C4-2B (cell line): ENCODE results near the gene SOX3.

ENCODE experiments used
- ZFX ChIP-seq: fragments of 450-650 bp; IDR thresholded peaks from 2 replicates; pipeline ENCODE4 v1.6.1; 2017
- TF ChIP-seq, protein P1 (sequence below): fragments of 450-650 bp; conservative IDR thresholded peaks from 2 replicates; pipeline ENCODE4 v1.5.1; 2017; ENCODE audit warnings: mild to moderate bottlenecking

DNA sequence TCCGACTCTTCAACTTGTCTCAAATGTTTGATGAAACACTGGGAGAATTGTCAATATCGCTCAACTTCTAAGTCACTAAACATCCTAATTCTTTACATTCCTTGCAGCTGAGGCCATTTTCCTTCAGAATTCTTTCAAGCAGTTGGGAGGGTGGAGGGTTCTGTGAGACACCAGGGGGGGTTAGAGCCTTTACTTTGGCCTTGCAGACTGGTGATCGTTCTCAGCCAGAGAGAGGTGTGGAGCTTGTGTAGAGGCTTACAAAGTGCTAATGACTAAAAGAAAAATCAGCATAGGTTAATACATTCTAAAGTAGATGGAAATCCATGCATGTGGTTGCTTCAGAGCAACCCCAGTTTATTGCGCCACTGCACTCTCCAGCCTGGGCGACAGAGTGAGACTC, 21.3 kb upstream of the SOX3 start:
- TF ChIP-seq, protein P1, sequence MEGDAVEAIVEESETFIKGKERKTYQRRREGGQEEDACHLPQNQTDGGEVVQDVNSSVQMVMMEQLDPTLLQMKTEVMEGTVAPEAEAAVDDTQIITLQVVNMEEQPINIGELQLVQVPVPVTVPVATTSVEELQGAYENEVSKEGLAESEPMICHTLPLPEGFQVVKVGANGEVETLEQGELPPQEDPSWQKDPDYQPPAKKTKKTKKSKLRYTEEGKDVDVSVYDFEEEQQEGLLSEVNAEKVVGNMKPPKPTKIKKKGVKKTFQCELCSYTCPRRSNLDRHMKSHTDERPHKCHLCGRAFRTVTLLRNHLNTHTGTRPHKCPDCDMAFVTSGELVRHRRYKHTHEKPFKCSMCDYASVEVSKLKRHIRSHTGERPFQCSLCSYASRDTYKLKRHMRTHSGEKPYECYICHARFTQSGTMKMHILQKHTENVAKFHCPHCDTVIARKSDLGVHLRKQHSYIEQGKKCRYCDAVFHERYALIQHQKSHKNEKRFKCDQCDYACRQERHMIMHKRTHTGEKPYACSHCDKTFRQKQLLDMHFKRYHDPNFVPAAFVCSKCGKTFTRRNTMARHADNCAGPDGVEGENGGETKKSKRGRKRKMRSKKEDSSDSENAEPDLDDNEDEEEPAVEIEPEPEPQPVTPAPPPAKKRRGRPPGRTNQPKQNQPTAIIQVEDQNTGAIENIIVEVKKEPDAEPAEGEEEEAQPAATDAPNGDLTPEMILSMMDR: no peak
- no peak for TF ChIP-seq ZFX
